Transverse colon (tissue), 4 donors: Measurements from ENCODE around the gene TNFRSF1B. TPM values are rescaled to one million over a fixed set of nuclear protein-coding genes. Genes with fewer than 3 reads are reported as not detected.
"Not testable (repeated sequence)": the region's sequence is repeated elsewhere in the genome, so short reads cannot be mapped to it uniquely, and the experiment has no call there.

Source experiments
- DNase-seq: peaks from one replicate; pipeline ENCODE4 v3.0.0-alpha.2; 2019
- H3K27ac ChIP-seq, 4 donors: fragments of 200-600 bp; sonication (generic); 2 replicates each; pipeline ENCODE4 v1.5.1; 2016 to 2018; ENCODE audit warnings: inconsistent platforms in 4 of 4
- H3K27me3 ChIP-seq: fragments of 200-600 bp; sonication (generic); 2 replicates; pipeline ENCODE4 v1.5.1; 2017; ENCODE audit warnings: inconsistent platforms
- H3K36me3 ChIP-seq, 4 donors: fragments of 200-600 bp; sonication (generic); 2 replicates each; pipeline ENCODE4 v1.5.1; 2017 to 2019; ENCODE audit warnings: inconsistent platforms in 4 of 4
- H3K4me1 ChIP-seq, 4 donors: fragments of 200-600 bp; sonication (generic); 2 replicates each; pipeline ENCODE4 v1.5.1; 2017 to 2020; ENCODE audit warnings: inconsistent platforms in 4 of 4
- H3K4me3 ChIP-seq, 4 donors: fragments of 200-600 bp; sonication (generic); 1 replicate in 1 of 4; 2 replicates in 3 of 4; pipeline versions ENCODE4 v1.5.1 to v1.6.1; 2017 to 2019; ENCODE audit warnings: inconsistent platforms in 4 of 4
- H3K9me3 ChIP-seq, 2 donors: fragments of 200-600 bp; sonication (generic); 2 replicates each; pipeline ENCODE4 v1.5.1; 2017 to 2019; ENCODE audit warnings: inconsistent platforms in 2 of 2
- CTCF ChIP-seq, 5 experiments: fragments of 200-600 bp in 3 of 5; fragments of 450-650 bp in 2 of 5; sonication (generic) in 3 of 5; IDR thresholded peaks; 1 replicate in 2 of 5; 2 replicates in 3 of 5; pipeline ENCODE4 v1.5.1; 2016 to 2017; ENCODE audit warnings: antibody characterized with exemption in 5 of 5, inconsistent platforms in 3 of 5, mild to moderate bottlenecking in 2 of 5, moderate library complexity in 1 of 5
- EP300 ChIP-seq: sonication (generic); formaldehyde crosslinking; IDR thresholded peaks from one replicate; pipeline ENCODE4 v1.6.1; 2017; ENCODE audit warnings: antibody characterized with exemption, low read depth
- POLR2A ChIP-seq: fragments of 450-650 bp; IDR thresholded peaks from one replicate; pipeline ENCODE4 v1.6.1; 2016; ENCODE audit warnings: antibody characterized with exemption, mild to moderate bottlenecking, moderate library complexity
- POLR2AphosphoS5 ChIP-seq, 3 donors: sonication (generic); formaldehyde crosslinking; IDR thresholded peaks; one replicate each; pipeline ENCODE4 v1.6.1; 2016; ENCODE audit warnings: antibody characterized with exemption in 3 of 3
- WGBS, 2 donors: methylation state at CpG; one replicate each; pipeline ENCODE4 v1.1.5; 2018; ENCODE audit warnings: low coverage in 1 of 2; 5-methylcytosine and 5-hydroxymethylcytosine counted together
- in situ Hi-C, 4 donors: fragments of 200-750 bp; cut with MboI; loops; one replicate each; pipeline versions ENCODE4 v1.15.0 to v1.15.1; 2017; ENCODE audit warnings: low sequenced_read_pairs in 3 of 4, low pct_ligation_motif_present in 1 of 4, low pct_unique_long_range_greater_than_20kb in 1 of 4
- intact Hi-C: fragments of 100-400 bp; cut with DNase I; formaldehyde crosslinking; loops from one replicate; pipeline ENCODE4 v1.15.1; 2023; ENCODE audit warnings: low total_unique reads
- total RNA-seq, 4 donors: library from RNA; depleted of rRNA; stranded (reverse); fragments of >200 nt; gene quantifications; one replicate each; pipeline ENCODE4 v1.1.0, GENCODE V29; 2016

The TNFRSF1B gene
- total RNA-seq, 4 donors from 2014 or later, result 11.1 to 17.3 (median 15.3) TPM

DNA sequence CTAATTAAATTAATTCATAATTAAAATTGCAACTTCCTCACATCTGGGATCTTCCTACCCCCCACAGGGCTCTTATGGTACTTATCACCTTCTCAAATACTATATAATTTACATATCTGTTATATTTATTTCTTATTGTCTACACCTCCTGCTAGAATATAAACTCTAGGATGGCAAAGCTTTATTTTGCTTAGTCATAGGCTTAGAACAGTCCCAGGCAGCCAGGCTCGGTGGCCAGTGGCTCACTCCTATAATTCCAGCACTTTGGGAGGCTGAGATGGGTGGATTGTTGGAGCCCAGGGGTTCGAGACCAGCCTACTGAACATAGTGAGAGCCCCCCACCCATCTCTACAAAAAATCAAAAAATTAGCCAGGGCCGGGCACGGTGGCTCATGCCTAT is 53.0 kb downstream of the TNFRSF1B start:
- H3K27ac ChIP-seq, result no peak overlapping the region
- intact Hi-C loops (no loop called here), in situ Hi-C loops (no loop called here)
- no peaks in the 10 kb centered on the region for H3K9me3 ChIP-seq
- no peaks in the 10 kb centered on the region for H3K4me1 ChIP-seq
- H3K36me3 ChIP-seq, result no peaks in the 10 kb centered on the region
- H3K27me3 ChIP-seq, result no peaks in the 10 kb centered on the region
- no peak overlapping the region for H3K4me3 ChIP-seq
- TF ChIP-seq CTCF (IDR thresholded peaks at IDR 0.05) (no peak), POLR2A (no peak), POLR2AphosphoS5 (IDR thresholded peaks at IDR 0.05) (no peak)
- WGBS, 2 donors, result 86% methylated on average over 4 of the region's 4 CpGs; no CpG with 5 or more reads in 1 of the 2 donors
- no peak for DNase-seq

DNA sequence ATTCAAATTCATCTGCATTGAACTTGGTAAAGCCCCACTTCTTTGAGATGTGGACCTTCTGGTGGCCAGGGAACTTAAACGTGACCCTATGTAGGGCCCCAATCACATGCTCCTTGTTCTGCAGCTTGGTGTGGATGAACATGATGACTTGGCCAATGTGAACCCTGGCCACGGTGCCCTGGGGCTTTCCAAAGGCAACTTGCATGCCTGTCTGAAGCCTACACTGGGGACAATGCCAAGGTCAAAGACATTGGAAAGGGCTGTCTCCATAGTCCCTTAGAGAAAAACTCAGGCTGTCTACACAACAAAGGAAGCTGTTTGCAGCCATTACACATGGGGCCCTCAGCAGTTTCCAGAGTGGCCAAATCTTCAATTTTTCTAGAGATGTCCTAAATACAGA is 54.1 kb downstream of the TNFRSF1B start:
- Histone ChIP-seq H3K27ac (no peak overlapping the region), H3K4me3 (no peak overlapping the region), H3K9me3 (no peaks in the 10 kb centered on the region), H3K27me3 (no peaks in the 10 kb centered on the region), H3K36me3 (no peaks in the 10 kb centered on the region), H3K4me1 (no peaks in the 10 kb centered on the region)
- TF ChIP-seq CTCF (IDR thresholded peaks at IDR 0.05) (no peak), EP300 (no peak), POLR2A (no peak), POLR2AphosphoS5 (IDR thresholded peaks at IDR 0.05) (no peak)
- DNase-seq, result no peak
- 72% methylated on average over 2 of the region's 2 CpGs; no CpG with 5 or more reads in 1 of the 2 donors for WGBS, 2 donors
- in situ Hi-C loops, result no loop called here
- intact Hi-C loops, result no loop called here

GRCh38 chr1:12222700-12223099 is 55.9 kb downstream of the TNFRSF1B start:
- H3K9me3 ChIP-seq, intact Hi-C loops: not testable (repeated sequence)

DNA sequence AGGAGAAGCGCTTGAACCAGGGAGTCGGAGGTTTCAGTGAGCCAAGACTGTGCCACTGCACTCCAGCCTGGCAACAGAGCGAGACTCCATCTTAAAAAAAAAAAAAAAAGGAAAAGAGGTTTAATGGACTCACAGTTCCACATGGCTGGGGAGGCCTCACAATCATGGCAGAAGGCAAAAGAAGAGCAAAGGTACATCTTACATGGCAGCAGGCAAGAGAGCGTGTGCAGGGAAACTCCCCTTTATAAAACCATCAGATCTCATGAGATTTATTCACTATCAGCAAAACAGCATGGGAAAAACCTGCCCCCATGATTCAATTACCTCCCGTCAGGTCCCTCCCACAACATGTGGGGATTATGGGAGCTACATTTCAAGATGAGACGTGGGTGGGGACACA is 57.3 kb downstream of the TNFRSF1B start:
- DNase-seq, H3K27me3 ChIP-seq, H3K36me3 ChIP-seq, H3K4me1 ChIP-seq, H3K9me3 ChIP-seq, H3K4me3 ChIP-seq, in situ Hi-C loops, intact Hi-C loops, H3K27ac ChIP-seq: not testable (repeated sequence)
- 80 to 83% methylated on average over 1 to 6 of the region's 6 CpGs for WGBS, 2 donors

More at GRCh38 chr1:12222700-12223099, 55.9 kb downstream of the TNFRSF1B start:
- DNase-seq, H3K36me3 ChIP-seq, H3K4me1 ChIP-seq, H3K27ac ChIP-seq, in situ Hi-C loops, H3K4me3 ChIP-seq, H3K27me3 ChIP-seq: not testable (repeated sequence)
- 95 to 100% methylated on average over 1 of the region's 1 CpG for WGBS, 2 donors

GRCh38 chr1:12228979-12229378 is 62.2 kb downstream of the TNFRSF1B start:
- peaks cover 11 to 18% (median 13%) of the 10 kb centered on the region in 4 donors for H3K4me1 ChIP-seq
- H3K4me3 ChIP-seq, result no peak overlapping the region
- 71 to 89% methylated on average over 4 to 7 of the region's 7 CpGs for WGBS, 2 donors
- TF ChIP-seq CTCF (IDR thresholded peaks at IDR 0.05) (no peak), POLR2AphosphoS5 (IDR thresholded peaks at IDR 0.05) (no peak), EP300 (no peak), POLR2A (no peak)
- in situ Hi-C loops, result no loop called here
- intact Hi-C loops, result no loop called here
- no peaks in the 10 kb centered on the region for H3K9me3 ChIP-seq
- DNase-seq, result no peak
- H3K27ac ChIP-seq, result no peak overlapping the region
- H3K36me3 ChIP-seq, result no peaks in the 10 kb centered on the region
- no peaks in the 10 kb centered on the region for H3K27me3 ChIP-seq
